ENCODE data around the gene ADAM12. TPM values are rescaled to one million over a fixed set of nuclear protein-coding genes. Genes with fewer than 3 reads are reported as not detected.

Gene ADAM12
- polyA plus RNA-seq, 1 experiment, result 8.6 TPM

GRCh38 chr10:126087796-126088505 lies 300.3 kb downstream of the ADAM12 start:
- no peaks in the 10 kb centered on the region for H3K36me3 ChIP-seq (ENCODE audit: control insufficient read depth, insufficient read depth, low read length)
- TF ChIP-seq, protein P1, sequence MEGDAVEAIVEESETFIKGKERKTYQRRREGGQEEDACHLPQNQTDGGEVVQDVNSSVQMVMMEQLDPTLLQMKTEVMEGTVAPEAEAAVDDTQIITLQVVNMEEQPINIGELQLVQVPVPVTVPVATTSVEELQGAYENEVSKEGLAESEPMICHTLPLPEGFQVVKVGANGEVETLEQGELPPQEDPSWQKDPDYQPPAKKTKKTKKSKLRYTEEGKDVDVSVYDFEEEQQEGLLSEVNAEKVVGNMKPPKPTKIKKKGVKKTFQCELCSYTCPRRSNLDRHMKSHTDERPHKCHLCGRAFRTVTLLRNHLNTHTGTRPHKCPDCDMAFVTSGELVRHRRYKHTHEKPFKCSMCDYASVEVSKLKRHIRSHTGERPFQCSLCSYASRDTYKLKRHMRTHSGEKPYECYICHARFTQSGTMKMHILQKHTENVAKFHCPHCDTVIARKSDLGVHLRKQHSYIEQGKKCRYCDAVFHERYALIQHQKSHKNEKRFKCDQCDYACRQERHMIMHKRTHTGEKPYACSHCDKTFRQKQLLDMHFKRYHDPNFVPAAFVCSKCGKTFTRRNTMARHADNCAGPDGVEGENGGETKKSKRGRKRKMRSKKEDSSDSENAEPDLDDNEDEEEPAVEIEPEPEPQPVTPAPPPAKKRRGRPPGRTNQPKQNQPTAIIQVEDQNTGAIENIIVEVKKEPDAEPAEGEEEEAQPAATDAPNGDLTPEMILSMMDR (IDR thresholded peaks at IDR 0.05; ENCODE audit: insufficient read depth, low read depth, low read length), result peak; percentile 21; the same call in 1 of the 2 replicates
- no peak for DNase-seq (ENCODE audit: low read depth)
- POLR2A ChIA-PET, result no interaction called here
- CTCF ChIA-PET, result interaction anchor here (0.8 kb wide), 1 partner anchor 1204 kb away, joined by 3 read pairs; no protein-coding TSS in a partner anchor
- H3K4me3 ChIP-seq (ENCODE audit: low read depth, low read length), result no peak overlapping the region
- no peaks in the 10 kb centered on the region for H3K27me3 ChIP-seq (ENCODE audit: control insufficient read depth, insufficient read depth, low read length)

DNA sequence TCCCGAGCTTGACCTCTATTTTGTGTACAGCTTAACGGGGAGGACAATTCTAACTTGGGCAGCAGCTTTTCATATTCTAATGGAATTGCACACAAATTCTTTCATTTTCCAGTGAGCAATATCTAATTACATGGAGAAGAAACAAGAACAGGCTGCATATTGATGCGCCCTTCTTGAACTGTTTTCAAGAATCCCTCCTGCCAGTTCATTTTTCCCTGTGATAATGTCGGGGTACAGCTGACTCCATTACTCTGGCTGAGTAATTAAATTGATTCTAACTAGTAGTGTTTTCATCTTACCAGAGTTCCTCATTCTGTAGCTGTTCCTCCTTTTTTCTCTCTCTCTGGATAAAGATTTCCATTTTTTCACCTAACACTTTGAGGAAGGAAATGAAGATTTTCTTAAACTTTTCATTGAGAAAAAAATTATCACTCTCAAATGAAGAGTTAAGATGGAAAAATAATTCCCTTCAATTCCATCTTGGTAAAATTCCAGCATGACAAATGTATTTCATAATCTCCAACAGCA lies 301.1 kb downstream of the ADAM12 start:
- DNase-seq (ENCODE audit: low read depth), result no peak
- Histone ChIP-seq H3K36me3 (ENCODE audit: control insufficient read depth, insufficient read depth, low read length) (no peaks in the 10 kb centered on the region), H3K4me3 (ENCODE audit: low read depth, low read length) (no peak overlapping the region), H3K27me3 (ENCODE audit: control insufficient read depth, insufficient read depth, low read length) (no peaks in the 10 kb centered on the region)
- POLR2A ChIA-PET, result no interaction called here
- CTCF ChIA-PET, result interaction anchor here (0.8 kb wide), 1 partner anchor 1205 kb away, joined by 3 read pairs; no protein-coding TSS in a partner anchor
- TF ChIP-seq, protein P1 (IDR thresholded peaks at IDR 0.05; ENCODE audit: insufficient read depth, low read depth, low read length), result no peak

GRCh38 chr10:126085806-126086205 lies 302.5 kb downstream of the ADAM12 start:
- Histone ChIP-seq H3K4me3 (ENCODE audit: low read depth, low read length) (no peak overlapping the region), H3K27me3 (ENCODE audit: control insufficient read depth, insufficient read depth, low read length) (no peaks in the 10 kb centered on the region), H3K36me3 (ENCODE audit: control insufficient read depth, insufficient read depth, low read length) (no peaks in the 10 kb centered on the region)
- ChIA-PET POLR2A (no interaction called here), CTCF (interaction anchor here (0.5 kb wide), 1 partner anchor 46 kb away, joined by 4 read pairs; no protein-coding TSS in a partner anchor)
- TF ChIP-seq, protein P1 (IDR thresholded peaks at IDR 0.05; ENCODE audit: insufficient read depth, low read depth, low read length), result no peak
- no peak for DNase-seq (ENCODE audit: low read depth)

GRCh38 chr10:126084369-126084768 lies 303.9 kb downstream of the ADAM12 start:
- Histone ChIP-seq H3K27me3 (ENCODE audit: control insufficient read depth, insufficient read depth, low read length) (no peaks in the 10 kb centered on the region), H3K4me3 (ENCODE audit: low read depth, low read length) (no peak overlapping the region), H3K36me3 (ENCODE audit: control insufficient read depth, insufficient read depth, low read length) (no peaks in the 10 kb centered on the region)
- TF ChIP-seq, protein P1 (IDR thresholded peaks at IDR 0.05; ENCODE audit: insufficient read depth, low read depth, low read length), result no peak
- DNase-seq (ENCODE audit: low read depth), result no peak
- ChIA-PET CTCF (no interaction called here), POLR2A (no interaction called here)

GRCh38 chr10:126083009-126083408 lies 305.3 kb downstream of the ADAM12 start:
- TF ChIP-seq, protein P1 (IDR thresholded peaks at IDR 0.05; ENCODE audit: insufficient read depth, low read depth, low read length), result no peak
- Histone ChIP-seq H3K4me3 (ENCODE audit: low read depth, low read length) (no peak overlapping the region), H3K36me3 (ENCODE audit: control insufficient read depth, insufficient read depth, low read length) (no peaks in the 10 kb centered on the region), H3K27me3 (ENCODE audit: control insufficient read depth, insufficient read depth, low read length) (no peaks in the 10 kb centered on the region)
- CTCF ChIA-PET, result interaction anchor here (0.7 kb wide), 1 partner anchor 100 kb away, joined by 3 read pairs; no protein-coding TSS in a partner anchor
- no peak for DNase-seq (ENCODE audit: low read depth)
- POLR2A ChIA-PET, result no interaction called here
